HepG2 (cell line): ENCODE data around the gene CADM2. TPM values are rescaled to one million over a fixed set of nuclear protein-coding genes. Genes with fewer than 3 reads are reported as not detected.

Experiments
- ATAC-seq: fragments of 200-7000 bp; cut with Tn5 transposase; 3 replicates; pipeline ENCODE4 v1.9.1; 2020; ENCODE audit warnings: mild to moderate bottlenecking, moderate library complexity
- BruUV-seq: library from RNA; stranded (reverse); fragments of 400-500 nt; replicated peaks from 2 replicates; lab custom pipeline; 2021; lab: Mats Ljungman, UMichigan
- CTCF ChIA-PET: fragments of 300-600 bp; formaldehyde crosslinking; extraction: SDS; loops from one replicate; lab custom pipeline; 2021; ENCODE audit warnings: low total read pairs, inconsistent platforms, low intra/inter-chr PET ratio; lab: Yijun Ruan, JAX
- POLR2A ChIA-PET: fragments of 350-600 bp; sonication (Branson Sonifier 250); formaldehyde crosslinking; loops from one replicate; lab custom pipeline; 2020; ENCODE audit warnings: antibody characterized with exemption, inconsistent platforms; lab: Yijun Ruan, JAX
- DNase-seq: peaks from one replicate; pipeline ENCODE4 v3.0.0-alpha.2; 2015; ENCODE audit warnings: low spot score
- FAIRE-seq: peaks from 3 replicates; lab custom pipeline; 2011; peaks lifted over from hg19 to GRCh38; lab: Jason Lieb, UNC
- H2AFZ ChIP-seq: one replicate; pipeline ENCODE4 v1.6.1; 2011; ENCODE audit warnings: low read length, inconsistent platforms
- H3K27ac ChIP-seq: fragments of 300-600 bp; 3 replicates; pipeline ENCODE4 v1.8.0; 2011; ENCODE audit warnings: mixed run types, mild to moderate bottlenecking, mixed read lengths, low read length, inconsistent platforms; ENCODE audit not compliant: insufficient read depth; ENCODE audit errors: extremely low read length
- H3K27me3 ChIP-seq, 2 experiments: fragments of 200-600 bp in 1 of 2; 2 replicates in 1 of 2; 3 replicates in 1 of 2; pipeline versions ENCODE4 v1.6.0 to v1.8.0; 2011; ENCODE audit warnings: low read length in 2 of 2, mild to moderate bottlenecking in 2 of 2, moderate library complexity in 2 of 2, inconsistent platforms in 1 of 2; ENCODE audit not compliant: insufficient read depth in 2 of 2, control insufficient read depth in 1 of 2
- H3K36me3 ChIP-seq, 2 experiments: fragments of 200-600 bp in 1 of 2; replicated peaks in 1 of 2; 2 replicates in 1 of 2; 3 replicates in 1 of 2; pipeline versions ENCODE4 v1.5.1 to v1.8.0; 2011; ENCODE audit warnings: low read length in 2 of 2, inconsistent platforms in 1 of 2; ENCODE audit not compliant: insufficient read depth in 2 of 2, control insufficient read depth in 1 of 2
- H3K4me1 ChIP-seq: 2 replicates; pipeline ENCODE4 v1.5.1; 2012; ENCODE audit warnings: low read length, inconsistent platforms; ENCODE audit not compliant: insufficient read depth
- H3K4me2 ChIP-seq: 2 replicates; pipeline ENCODE4 v1.6.0; 2011; ENCODE audit warnings: low read depth, low read length, inconsistent platforms
- H3K4me3 ChIP-seq, 3 experiments: fragments of 200-600 bp in 1 of 3; sonication (generic), shearing (Covaris generic) in 1 of 3; replicated peaks in 1 of 3; 2 replicates each; pipeline ENCODE4 v1.5.1; 2011 to 2016; ENCODE audit warnings: low read length in 3 of 3, inconsistent platforms in 2 of 3, low read depth in 2 of 3, mild to moderate bottlenecking in 2 of 3, control low read depth in 1 of 3, mixed read lengths in 1 of 3; ENCODE audit not compliant: insufficient read depth in 1 of 3
- H3K79me2 ChIP-seq: one replicate; pipeline ENCODE4 v1.6.1; 2011; ENCODE audit warnings: low read length, inconsistent platforms; ENCODE audit not compliant: insufficient read depth
- H3K9ac ChIP-seq: 2 replicates; pipeline ENCODE4 v1.6.0; 2011; ENCODE audit warnings: mild to moderate bottlenecking, low read depth, low read length, inconsistent platforms; ENCODE audit not compliant: insufficient read depth
- H3K9me3 ChIP-seq: 2 replicates; pipeline ENCODE4 v1.5.1; 2012; ENCODE audit warnings: mild to moderate bottlenecking, low read length
- H4K20me1 ChIP-seq: 2 replicates; pipeline ENCODE4 v1.6.0; 2011; ENCODE audit warnings: inconsistent platforms, mild to moderate bottlenecking, low read length, moderate library complexity; ENCODE audit not compliant: insufficient read depth
- BRD4 ChIP-seq: sonication (generic); formaldehyde crosslinking; IDR thresholded peaks from 2 replicates; pipeline ENCODE4 v1.4.0; 2020; ENCODE audit warnings: missing genetic modification reagents
- ELF4 ChIP-seq: sonication (generic); formaldehyde crosslinking; IDR thresholded peaks from 2 replicates; pipeline ENCODE4 v1.5.0; 2020; ENCODE audit warnings: missing genetic modification reagents, mild to moderate bottlenecking, moderate library complexity, borderline replicate concordance
- GPN1 ChIP-seq: sonication (generic); formaldehyde crosslinking; IDR thresholded peaks from 2 replicates; pipeline ENCODE4 v1.5.1; 2020; ENCODE audit warnings: missing genetic modification reagents, borderline replicate concordance
- IRF9 ChIP-seq: sonication (generic); formaldehyde crosslinking; IDR thresholded peaks from 2 replicates; pipeline ENCODE4 v1.8.0; 2022; ENCODE audit warnings: missing genetic modification reagents, mild to moderate bottlenecking, borderline replicate concordance
- MEF2D ChIP-seq: sonication (generic); formaldehyde crosslinking; IDR thresholded peaks from 2 replicates; pipeline ENCODE4 v1.5.1; 2020; ENCODE audit warnings: mild to moderate bottlenecking, missing genetic modification reagents
- MTF2 ChIP-seq: sonication (generic); formaldehyde crosslinking; IDR thresholded peaks from 2 replicates; pipeline ENCODE4 v1.5.0; 2020; ENCODE audit warnings: missing genetic modification reagents, borderline replicate concordance
- MYNN ChIP-seq: sonication (generic); formaldehyde crosslinking; IDR thresholded peaks from 2 replicates; pipeline ENCODE4 v1.4.0; 2020; ENCODE audit warnings: mild to moderate bottlenecking, low read depth, missing genetic modification reagents
- PHF5A ChIP-seq: IDR thresholded peaks from one replicate; pipeline ENCODE4 v1.6.1; 2018; ENCODE audit warnings: low read depth, missing genetic modification reagents; ENCODE audit not compliant: unreplicated experiment
- PREB ChIP-seq: sonication (generic); formaldehyde crosslinking; IDR thresholded peaks from 2 replicates; pipeline ENCODE4 v1.4.0; 2020; ENCODE audit warnings: missing genetic modification reagents
- RFX3 ChIP-seq: IDR thresholded peaks from 2 replicates; pipeline ENCODE4 v1.6.1; 2016; ENCODE audit warnings: missing biosample characterization, missing genetic modification reagents
- SATB2 ChIP-seq: sonication (generic); formaldehyde crosslinking; IDR thresholded peaks from 2 replicates; pipeline ENCODE4 v1.5.0; 2020; ENCODE audit warnings: missing genetic modification reagents
- SMAD9 ChIP-seq: sonication (generic); formaldehyde crosslinking; IDR thresholded peaks from 2 replicates; pipeline ENCODE4 v1.5.1; 2020; ENCODE audit warnings: mild to moderate bottlenecking, missing genetic modification reagents
- TAF15 ChIP-seq: fragments of 200-400 bp; formaldehyde crosslinking; IDR thresholded peaks from one replicate; pipeline ENCODE4 v1.6.1; 2018; ENCODE audit warnings: mild to moderate bottlenecking, low read depth, low read length; ENCODE audit not compliant: poor library complexity, severe bottlenecking
- U2AF2 ChIP-seq: fragments of 200-400 bp; formaldehyde crosslinking; IDR thresholded peaks from 2 replicates; pipeline ENCODE4 v1.6.1; 2017; ENCODE audit warnings: low read depth, mild to moderate bottlenecking, low read length
- ZBTB3 ChIP-seq: sonication (generic); formaldehyde crosslinking; IDR thresholded peaks from 2 replicates; pipeline ENCODE4 v1.4.0; 2020; ENCODE audit warnings: low read depth, mild to moderate bottlenecking, moderate library complexity, missing genetic modification reagents, borderline replicate concordance
- ZNF142 ChIP-seq: sonication (generic); formaldehyde crosslinking; IDR thresholded peaks from 2 replicates; pipeline ENCODE4 v1.4.0; 2020; ENCODE audit warnings: missing genetic modification reagents
- ZNF878 ChIP-seq: sonication (generic); formaldehyde crosslinking; IDR thresholded peaks from 2 replicates; pipeline ENCODE4 v1.8.1; 2023; ENCODE audit warnings: mild to moderate bottlenecking, missing genetic modification reagents, moderate library complexity
- WGBS: methylation state at CpG from one replicate; pipeline ENCODE4 v1.1.6; 2017; ENCODE audit warnings: low lambda C conversion rate; 5-methylcytosine and 5-hydroxymethylcytosine counted together
- in situ Hi-C: cut with HindIII; loops from 2 replicates; pipeline ENCODE4 v1.10.0; 2017; ENCODE audit warnings: low pct_unique_long_range_greater_than_20kb; ENCODE audit not compliant: extremely low pct_ligation_motif_present
- intact Hi-C: fragments of 100-400 bp; cut with micrococcal nuclease; formaldehyde crosslinking; loops from one replicate; pipeline ENCODE4 v1.10.0; 2022; ENCODE audit not compliant: unreplicated experiment
- polyA plus RNA-seq, 8 experiments: library from polyadenylated mRNA; depleted of rRNA in 3 of 8; stranded (reverse) in 7 of 8; unstranded in 1 of 8; fragments of >200 nt; fragmentation: Illumina TruSeq in 4 of 8; extraction: Trizol in 4 of 8; gene quantifications; 2 replicates each; pipeline versions ENCODE4 v1.2.1 to v1.2.3, GENCODE V29; 2011 to 2016; ENCODE audit warnings: low read depth in 4 of 8, missing spikeins in 1 of 8, mixed read lengths in 1 of 8; ENCODE audit not compliant: insufficient read depth in 1 of 8
- total RNA-seq, 5 experiments: library from RNA; depleted of rRNA; stranded (reverse); fragments of >200 nt; fragmentation: Illumina TruSeq; extraction: Trizol; gene quantifications; 2 replicates each; pipeline ENCODE4 v1.2.3, GENCODE V29; 2016; ENCODE audit warnings: low read depth in 1 of 5

The CADM2 gene
- total and polyA plus RNA-seq, 2 of the 13 experiments (the other 11 are each of a cell fraction or from before 2014, with no cell fraction given): not detected

GRCh38 chr3:85053626-85054025 lies 94.8 kb downstream of the CADM2 start (continued):
- TF ChIP-seq TAF15 (no peak), PHF5A (CRISPR knock-in tag) (no peak), GPN1 (no peak), PREB (CRISPR knock-in tag) (no peak), ZNF878 (CRISPR knock-in tag) (no peak), SATB2 (CRISPR knock-in tag) (no peak), BRD4 (no peak), RFX3 (CRISPR knock-in tag) (no peak)

- intact Hi-C loops: no loop called here
- H3K36me3 ChIP-seq: no peaks in the 10 kb centered on the region
- no peak for DNase-seq
- H3K79me2 ChIP-seq: no peaks in the 10 kb centered on the region
- ATAC-seq: no peak
- ChIA-PET POLR2A (no interaction called here), CTCF (no interaction called here)
- H3K4me2 ChIP-seq: no peak overlapping the region
- H2AFZ ChIP-seq: no peak overlapping the region
- no peak for FAIRE-seq
- WGBS: 15% methylated on average over 3 of the region's 3 CpGs
- H3K27me3 ChIP-seq: no peaks in the 10 kb centered on the region
- H3K9ac ChIP-seq: no peak overlapping the region
- H4K20me1 ChIP-seq: no peaks in the 10 kb centered on the region
- no peak overlapping the region for H3K27ac ChIP-seq
- no peaks in the 10 kb centered on the region for H3K4me1 ChIP-seq
- no peak overlapping the region for H3K4me3 ChIP-seq
- H3K9me3 ChIP-seq: no peaks in the 10 kb centered on the region
- in situ Hi-C loops: no loop called here
- no TSS peak for BruUV-seq
- TF ChIP-seq MEF2D (CRISPR knock-in tag) (no peak), IRF9 (CRISPR knock-in tag) (no peak), U2AF2 (no peak), ZBTB3 (no peak), ELF4 (CRISPR knock-in tag) (no peak), ZNF142 (CRISPR knock-in tag) (no peak), MTF2 (no peak), SMAD9 (CRISPR knock-in tag) (no peak), MYNN (no peak)
Measured at GRCh38 chr3:85054579-85054978, 95.8 kb downstream of the CADM2 start.
